Calu3 (cell line): ENCODE data around the gene DYDC1. TPM values are rescaled to one million over a fixed set of nuclear protein-coding genes. Genes with fewer than 3 reads are reported as not detected.

Source experiments
- BruUV-seq: library from RNA; stranded (reverse); fragments of 400-500 nt; replicated peaks from 2 replicates; lab custom pipeline; 2021; lab: Mats Ljungman, UMichigan
- CTCF ChIA-PET: fragments of 300-600 bp; sonication (Branson Sonifier 250); formaldehyde crosslinking; loops from one replicate; lab custom pipeline; 2022; ENCODE audit warnings: antibody characterized with exemption; lab: Charles Lee
- DNase-seq: peaks from one replicate; pipeline ENCODE4 v3.0.0; 2022
- H3K27ac Mint-ChIP-seq: one replicate; pipeline ENCODE4 v1.8.0; 2022; ENCODE audit warnings: mixed read lengths; ENCODE audit not compliant: unreplicated experiment
- H3K27me3 Mint-ChIP-seq: one replicate; pipeline ENCODE4 v1.8.0; 2022; ENCODE audit warnings: mixed read lengths; ENCODE audit not compliant: unreplicated experiment
- H3K36me3 Mint-ChIP-seq: one replicate; pipeline ENCODE4 v1.8.0; 2022; ENCODE audit warnings: mild to moderate bottlenecking, moderate library complexity, mixed read lengths; ENCODE audit not compliant: insufficient read depth, unreplicated experiment
- H3K4me1 Mint-ChIP-seq: one replicate; pipeline ENCODE4 v1.8.0; 2022; ENCODE audit warnings: mild to moderate bottlenecking, low read depth, mixed read lengths; ENCODE audit not compliant: unreplicated experiment
- H3K4me3 Mint-ChIP-seq: one replicate; pipeline ENCODE4 v1.8.0; 2022; ENCODE audit warnings: mild to moderate bottlenecking, low read depth, moderate library complexity, mixed read lengths; ENCODE audit not compliant: unreplicated experiment
- H3K9me3 Mint-ChIP-seq: one replicate; pipeline ENCODE4 v1.8.0; 2022; ENCODE audit warnings: low read depth, mixed read lengths; ENCODE audit not compliant: unreplicated experiment
- CTCF ChIP-seq: fragments of 200-600 bp; IDR thresholded peaks from one replicate; pipeline ENCODE4 v1.8.0; 2022; ENCODE audit warnings: antibody characterized with exemption; ENCODE audit not compliant: unreplicated experiment
- intact Hi-C: fragments of 100-400 bp; cut with micrococcal nuclease; formaldehyde crosslinking; loops from one replicate; pipeline ENCODE4 v1.10.0; 2022; ENCODE audit not compliant: unreplicated experiment
- total RNA-seq: library from RNA; stranded (reverse); gene quantifications from 2 replicates; pipeline ENCODE4 v1.2.3, GENCODE V29; 2022

DYDC1 gene
- total RNA-seq, 1 experiment from 2014 or later = not detected

DNA sequence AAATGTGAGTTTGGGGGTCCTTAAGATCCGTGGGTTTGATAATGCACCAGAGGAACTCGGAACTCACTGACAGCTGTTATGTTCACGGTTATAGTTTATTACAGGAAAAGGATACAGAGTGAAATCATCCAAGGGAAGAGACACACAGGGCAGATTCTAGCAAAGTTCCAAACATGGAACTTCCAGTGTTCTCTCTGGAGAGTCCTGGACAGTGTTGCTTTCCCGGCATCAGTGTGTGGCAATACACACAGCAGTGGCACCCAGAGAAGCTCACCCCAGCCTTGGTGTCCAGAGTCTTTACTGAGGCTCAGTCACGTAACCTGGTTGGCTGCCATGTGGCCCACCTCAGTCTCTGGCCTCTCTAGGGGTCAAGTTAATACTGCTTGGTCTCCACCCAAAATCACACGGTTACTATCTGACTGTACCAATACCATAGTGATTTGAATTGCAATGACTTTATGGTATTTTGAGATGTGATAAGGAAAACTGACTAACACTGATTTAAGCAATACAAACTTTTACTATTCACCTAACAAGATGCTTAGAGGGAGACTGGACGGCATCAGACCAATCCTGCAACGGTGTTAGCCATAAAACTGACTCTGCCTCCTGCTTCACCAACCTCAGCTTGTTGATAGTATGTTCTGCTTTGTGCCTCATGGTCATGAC lies 43.7 kb upstream of the DYDC1 start:
- no peak overlapping the region for H3K4me3 Mint-ChIP-seq

GRCh38 chr10:80397014-80397413 lies 40.5 kb upstream of the DYDC1 start:
- Mint-ChIP-seq H3K27me3 (peaks cover 26% of the 10 kb centered on the region), H3K36me3 (no peaks in the 10 kb centered on the region), H3K9me3 (no peaks in the 10 kb centered on the region), H3K27ac (no peak overlapping the region), H3K4me1 (no peaks in the 10 kb centered on the region), H3K4me3 (no peak overlapping the region)
- DNase-seq = no peak
- no peak for TF ChIP-seq CTCF
- CTCF ChIA-PET = interaction anchor here (1.0 kb wide), 2 partner anchors 11 to 14 kb away, joined by 5 read pairs; partner anchors contain the start of gene PRXL2A
- no TSS peak for BruUV-seq
- intact Hi-C loops = no loop called here

More for the DNA sequence above, 43.7 kb upstream of the DYDC1 start:
- H3K27me3 Mint-ChIP-seq = peaks cover 24% of the 10 kb centered on the region
- intact Hi-C loops = no loop called here
- no peaks in the 10 kb centered on the region for H3K9me3 Mint-ChIP-seq
- no peaks in the 10 kb centered on the region for H3K36me3 Mint-ChIP-seq
- TF ChIP-seq CTCF = no peak
- H3K4me1 Mint-ChIP-seq = no peaks in the 10 kb centered on the region
- DNase-seq = no peak
- no peak overlapping the region for H3K27ac Mint-ChIP-seq
- BruUV-seq = no TSS peak
- CTCF ChIA-PET = interaction anchor here (0.6 kb wide), 1 partner anchor 301 kb away, joined by 7 read pairs; no protein-coding TSS in a partner anchor

- H3K4me3 Mint-ChIP-seq = no peak overlapping the region
- CTCF ChIA-PET = no interaction called here
- H3K27ac Mint-ChIP-seq = no peak overlapping the region
- H3K27me3 Mint-ChIP-seq = peaks cover 37% of the 10 kb centered on the region
- intact Hi-C loops = no loop called here
- DNase-seq = no peak
- H3K4me1 Mint-ChIP-seq = no peaks in the 10 kb centered on the region
- no peaks in the 10 kb centered on the region for H3K36me3 Mint-ChIP-seq
- no TSS peak for BruUV-seq
- H3K9me3 Mint-ChIP-seq = no peaks in the 10 kb centered on the region
- TF ChIP-seq CTCF = no peak
Measured at GRCh38 chr10:80394358-80394916, 37.9 kb upstream of the DYDC1 start.

GRCh38 chr10:80392250-80392649 lies 35.7 kb upstream of the DYDC1 start:
- H3K36me3 Mint-ChIP-seq = no peaks in the 10 kb centered on the region
- intact Hi-C loops = no loop called here
- BruUV-seq = no TSS peak
- no peak overlapping the region for H3K4me3 Mint-ChIP-seq
- CTCF ChIA-PET = interaction anchor here (0.8 kb wide), 1 partner anchor 19 kb away, joined by 3 read pairs; no protein-coding TSS in a partner anchor
- H3K9me3 Mint-ChIP-seq = no peaks in the 10 kb centered on the region
- H3K27me3 Mint-ChIP-seq = peaks cover 30% of the 10 kb centered on the region
- no peak for DNase-seq
- no peak overlapping the region for H3K27ac Mint-ChIP-seq
- no peaks in the 10 kb centered on the region for H3K4me1 Mint-ChIP-seq
- no peak for TF ChIP-seq CTCF
